GM21447 (cell line): Measurements from ENCODE around the gene SMIM13.

Experiments used
- ATAC-seq: cut with Tn5 transposase; IDR thresholded peaks from one replicate; pipeline ENCODE4 v1.9.1; 2021; ENCODE audit not compliant: unreplicated experiment

Gene SMIM13

DNA sequence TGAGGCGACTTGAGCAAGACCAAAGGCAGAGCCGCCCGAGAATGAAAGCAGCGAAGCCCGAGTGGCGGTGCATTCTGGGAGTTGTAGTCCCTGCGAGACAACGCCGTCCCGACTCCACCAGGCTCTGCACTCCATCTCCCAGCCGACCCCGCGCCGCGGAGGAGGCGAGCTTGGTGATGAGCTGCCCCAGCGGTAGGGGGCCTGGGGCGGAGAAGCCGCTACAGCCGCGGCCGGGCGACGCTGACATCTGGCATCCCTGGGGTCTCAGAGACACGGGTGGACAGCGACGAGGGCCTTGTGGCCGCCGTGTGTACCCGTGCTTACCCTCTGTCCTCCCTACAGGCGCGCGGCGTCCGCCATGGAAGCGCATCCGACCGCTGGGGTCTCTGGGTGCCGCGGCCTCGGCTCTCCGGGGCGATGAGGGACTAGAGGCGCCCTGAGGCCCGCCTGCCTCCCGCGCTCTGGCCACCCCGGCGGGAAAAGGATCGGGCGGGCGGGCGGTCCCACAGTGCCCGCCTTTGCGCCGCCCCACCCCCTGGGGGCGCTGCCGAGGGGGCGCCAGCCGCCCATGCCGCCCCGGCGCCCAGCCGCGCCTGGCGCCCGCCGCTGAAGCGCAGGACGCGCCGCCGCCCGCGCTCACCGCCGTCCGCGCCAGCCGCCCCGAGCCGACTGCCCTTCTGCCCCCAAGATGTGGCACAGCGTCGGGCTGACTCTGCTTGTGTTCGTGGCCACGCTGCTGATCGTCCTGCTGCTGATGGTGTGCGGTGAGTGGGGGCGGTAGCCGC lies at the start of gene SMIM13:
Gene SMIM13, plus strand, starts transcription at position 209 of the 785 bp plus-strand sequence. Its CDS starts 480 bp downstream, at position 689.
- peak; percentile 88 for ATAC-seq

DNA sequence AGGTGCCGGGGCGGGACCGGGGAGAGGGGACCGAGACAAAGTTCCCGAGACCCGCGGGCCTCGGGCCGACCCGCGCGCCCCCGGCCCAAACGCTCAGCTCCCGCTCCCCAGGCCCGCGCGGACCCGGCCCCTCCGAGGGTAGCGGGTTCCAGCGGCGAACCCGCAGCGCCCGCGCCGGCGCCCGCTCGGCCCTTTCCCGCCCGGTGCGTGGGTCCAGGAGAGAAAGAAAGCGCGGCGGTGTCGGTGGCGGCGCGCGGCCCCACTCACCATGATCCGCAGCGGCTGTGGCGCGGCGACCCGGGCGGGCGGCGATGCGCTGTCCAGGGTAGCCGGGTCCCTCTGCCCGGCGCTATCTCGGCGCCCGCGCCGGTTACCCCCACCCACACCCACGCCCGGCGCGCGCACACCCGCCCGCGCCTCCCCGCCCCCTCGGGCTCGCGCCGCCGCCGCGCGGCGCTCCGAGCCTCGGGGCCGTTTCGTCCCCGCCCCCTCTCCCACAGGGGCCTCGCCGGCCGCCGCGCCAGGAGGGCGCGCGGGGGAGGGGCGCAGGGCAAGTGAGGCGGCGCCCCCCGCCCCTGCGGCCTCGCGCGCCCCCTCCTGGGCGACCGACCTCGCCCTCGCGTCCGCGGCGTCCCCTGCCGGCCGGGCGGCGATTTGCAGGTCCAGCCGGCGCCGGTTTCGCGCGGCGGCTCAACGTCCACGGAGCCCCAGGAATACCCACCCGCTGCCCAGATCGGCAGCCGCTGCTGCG lies 49.5 kb upstream of the SMIM13 start, which contains the start of gene ELOVL2:
Gene ELOVL2, minus strand, starts transcription at position 345 of the 751 bp plus-strand sequence. Its CDS starts 75 bp downstream, at position 270.
- no peak for ATAC-seq

DNA sequence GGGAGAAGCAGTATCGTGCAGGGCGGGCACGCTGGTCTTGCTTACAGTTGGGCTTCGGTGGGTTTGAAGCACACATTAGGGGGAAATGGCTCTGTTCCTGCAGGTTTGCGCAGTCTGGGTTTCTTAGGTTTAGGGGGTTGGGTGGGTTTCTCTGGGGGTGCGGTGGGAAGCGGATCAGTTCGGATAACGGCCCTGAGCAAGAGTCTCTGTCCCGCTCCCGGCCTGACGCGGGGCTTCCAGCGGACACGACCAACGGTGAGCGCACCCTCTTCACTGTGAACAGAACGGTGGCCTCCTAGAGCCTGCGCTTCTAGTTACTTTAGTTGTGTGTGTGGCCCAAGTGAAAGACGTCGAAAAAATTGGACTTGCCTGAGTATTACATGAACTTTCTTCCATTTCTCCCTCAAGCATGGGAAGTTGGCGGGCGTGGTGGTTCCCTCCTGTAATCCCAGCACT lies 48.9 kb upstream of the SMIM13 start:
- ATAC-seq = no peak

DNA sequence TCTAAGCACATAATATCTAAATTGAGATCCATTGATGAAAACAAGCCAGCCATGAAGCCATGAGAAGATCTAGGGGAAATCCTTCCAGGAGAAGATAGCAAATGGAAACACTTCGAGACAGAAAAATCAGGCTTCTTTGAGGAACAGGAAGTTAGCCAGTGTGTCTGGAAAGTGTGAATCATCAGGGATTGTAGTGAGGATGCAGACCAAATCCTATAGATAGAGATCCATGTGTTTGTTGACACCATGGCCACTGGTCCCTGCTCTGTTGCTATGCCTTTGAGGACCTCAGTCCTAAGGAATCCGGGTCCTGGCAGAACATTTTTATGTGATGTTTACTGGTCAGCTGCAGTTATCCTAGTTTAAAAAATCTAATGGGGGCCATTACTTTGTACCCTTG lies 42.9 kb upstream of the SMIM13 start:
- ATAC-seq = no peak

DNA sequence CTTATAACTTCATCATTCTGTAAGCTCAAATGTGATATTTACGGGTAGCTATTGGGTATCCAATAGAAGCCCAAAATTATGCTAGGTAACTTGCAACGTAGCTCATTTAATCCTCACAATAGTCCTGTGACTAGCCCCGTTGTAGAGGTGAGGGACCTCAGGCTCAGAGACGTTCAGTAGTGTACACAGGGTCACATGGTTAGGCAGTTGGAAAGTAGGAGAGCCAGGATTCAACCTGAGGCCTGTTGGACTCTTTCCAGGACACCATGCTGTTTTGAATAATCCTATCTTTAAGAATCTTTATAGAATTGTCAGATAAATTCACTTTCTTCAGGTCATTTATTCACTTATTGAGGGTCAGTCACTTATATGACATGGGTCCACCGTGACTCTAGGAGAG lies 40.3 kb upstream of the SMIM13 start:
- no peak for ATAC-seq

DNA sequence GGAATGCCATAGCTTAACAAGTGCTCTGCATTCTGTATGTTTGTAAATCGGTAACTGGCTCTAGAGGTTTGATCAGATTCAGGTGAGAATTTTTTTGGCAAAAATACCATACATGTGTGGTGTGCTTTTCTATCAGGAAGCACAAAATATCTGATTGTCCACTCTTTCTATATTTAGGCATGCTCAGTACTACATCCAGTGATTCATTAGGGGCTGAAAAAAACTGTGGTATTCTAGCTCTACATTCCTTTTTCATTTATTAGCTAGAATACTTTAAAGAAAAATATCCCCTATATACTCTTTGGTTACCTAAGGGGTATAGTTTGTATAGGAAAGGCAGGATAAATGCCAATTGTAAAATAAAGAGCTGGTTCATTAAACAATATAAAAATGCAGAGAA lies 38.9 kb upstream of the SMIM13 start:
- no peak for ATAC-seq

DNA sequence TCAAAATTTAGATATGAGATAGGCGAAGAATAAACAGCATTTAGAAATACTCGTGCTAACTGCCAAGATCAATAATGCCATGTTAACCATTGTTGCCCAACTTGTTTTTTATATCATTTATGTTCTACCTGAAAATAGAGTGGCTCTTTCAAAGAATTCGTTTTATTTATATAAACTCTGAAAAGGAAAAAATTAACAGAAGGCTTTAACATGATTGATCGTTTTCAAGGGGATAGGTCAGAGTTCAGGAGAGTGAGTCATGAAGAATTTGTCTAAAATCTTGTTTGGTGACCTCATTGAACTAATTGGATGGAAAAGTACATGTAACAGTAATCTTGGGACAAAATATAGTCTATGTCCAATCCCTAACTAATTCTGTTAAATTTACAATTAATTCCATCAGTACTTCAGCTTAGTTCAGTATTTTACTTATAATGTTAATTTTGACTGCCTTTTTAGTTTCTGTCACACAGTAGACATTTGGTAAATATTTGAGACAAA lies 38.5 kb upstream of the SMIM13 start:
- no peak for ATAC-seq

DNA sequence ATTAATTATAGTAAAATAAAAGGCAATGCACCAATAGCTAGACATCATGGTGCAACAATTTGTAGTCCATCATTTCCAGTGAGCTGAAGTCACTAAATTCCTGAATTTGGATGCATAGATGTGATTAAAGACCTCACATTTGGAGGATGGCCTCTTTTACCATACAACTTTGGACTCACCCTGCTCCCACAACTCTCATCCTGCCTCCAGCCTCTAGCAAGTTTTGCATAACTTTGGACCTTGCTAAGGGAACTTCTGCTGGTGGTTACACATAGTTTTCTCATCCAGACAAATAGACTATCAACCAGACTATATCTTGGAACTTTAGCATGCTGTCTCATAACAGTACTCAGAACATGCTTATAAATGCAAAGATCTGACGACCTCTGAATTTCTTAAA lies 36.8 kb upstream of the SMIM13 start:
- no peak for ATAC-seq

DNA sequence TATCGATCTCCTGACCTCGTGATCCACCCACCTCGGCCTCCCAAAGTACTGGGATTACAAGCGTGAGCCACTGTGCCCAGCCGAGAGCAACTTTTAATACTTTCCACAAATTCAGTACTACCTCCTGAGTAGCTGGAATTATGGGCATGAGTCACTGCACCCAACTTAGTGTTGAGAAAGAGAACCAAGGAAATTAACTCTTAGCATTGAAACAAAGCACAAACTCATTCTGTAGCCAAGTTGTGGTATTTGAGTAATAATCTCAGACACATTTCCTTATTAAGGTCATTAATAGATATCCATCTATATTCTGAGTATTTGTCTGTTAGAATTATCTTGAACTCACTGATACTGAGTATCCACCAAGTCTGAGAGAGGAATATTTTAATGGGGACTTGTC lies 35.2 kb upstream of the SMIM13 start:
- ATAC-seq = no peak

DNA sequence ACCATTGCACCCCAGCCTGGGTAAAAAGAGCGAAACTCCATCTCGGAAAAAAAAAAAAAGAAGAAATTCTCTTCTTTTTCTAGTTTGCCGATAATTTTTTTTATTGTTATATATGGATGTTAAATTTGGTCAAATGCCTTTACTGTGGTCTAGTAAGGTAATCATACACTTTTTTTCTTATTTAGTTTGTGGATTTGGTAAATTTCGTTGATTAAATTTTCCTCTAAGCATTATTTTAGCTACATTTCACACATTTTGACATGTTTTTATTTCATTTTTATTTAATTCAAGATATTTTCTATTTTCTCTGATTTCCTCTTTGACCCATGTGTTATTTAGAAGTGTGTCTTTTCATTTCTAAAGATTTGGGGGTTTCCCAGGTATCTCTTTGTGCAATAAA lies 31.6 kb upstream of the SMIM13 start:
- no peak for ATAC-seq

DNA sequence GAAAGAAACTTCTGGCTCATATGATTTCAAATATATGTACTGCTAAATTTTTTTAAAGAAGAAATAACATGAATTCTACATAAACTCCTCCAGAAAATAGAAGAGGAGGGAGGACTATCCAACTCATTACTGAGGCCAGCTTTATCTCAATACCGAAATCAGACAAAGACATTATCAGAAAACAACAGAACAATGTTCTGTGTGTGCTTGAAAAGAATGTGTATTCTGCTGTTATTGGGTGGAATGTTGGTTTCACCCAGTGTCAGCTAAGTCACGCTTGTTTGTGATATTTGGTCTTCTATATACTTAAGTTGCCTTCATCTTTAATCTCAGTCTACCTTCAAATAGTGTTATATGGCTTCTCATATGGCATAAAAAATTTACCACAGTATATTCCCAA lies 30.9 kb upstream of the SMIM13 start:
- ATAC-seq = no peak

DNA sequence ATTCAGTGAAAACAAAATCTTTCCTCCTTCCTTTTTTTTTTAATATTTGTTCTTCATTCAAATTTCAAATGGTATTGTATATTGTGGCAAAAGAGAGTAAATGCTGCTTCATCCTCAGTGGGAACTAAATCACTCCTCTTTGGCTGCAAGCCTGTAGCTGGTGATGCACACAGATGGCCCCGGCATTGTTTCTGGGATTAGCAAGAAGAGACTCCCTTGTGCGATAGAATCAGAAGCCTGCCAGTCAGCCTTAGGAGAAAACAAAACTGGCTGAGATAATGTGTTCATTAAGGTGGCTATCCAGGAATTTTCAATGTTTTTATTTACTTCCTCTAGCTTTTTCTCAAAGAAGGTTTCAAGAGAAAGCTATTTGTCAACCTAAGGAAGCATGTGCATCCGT lies 28.8 kb upstream of the SMIM13 start:
- no peak for ATAC-seq

DNA sequence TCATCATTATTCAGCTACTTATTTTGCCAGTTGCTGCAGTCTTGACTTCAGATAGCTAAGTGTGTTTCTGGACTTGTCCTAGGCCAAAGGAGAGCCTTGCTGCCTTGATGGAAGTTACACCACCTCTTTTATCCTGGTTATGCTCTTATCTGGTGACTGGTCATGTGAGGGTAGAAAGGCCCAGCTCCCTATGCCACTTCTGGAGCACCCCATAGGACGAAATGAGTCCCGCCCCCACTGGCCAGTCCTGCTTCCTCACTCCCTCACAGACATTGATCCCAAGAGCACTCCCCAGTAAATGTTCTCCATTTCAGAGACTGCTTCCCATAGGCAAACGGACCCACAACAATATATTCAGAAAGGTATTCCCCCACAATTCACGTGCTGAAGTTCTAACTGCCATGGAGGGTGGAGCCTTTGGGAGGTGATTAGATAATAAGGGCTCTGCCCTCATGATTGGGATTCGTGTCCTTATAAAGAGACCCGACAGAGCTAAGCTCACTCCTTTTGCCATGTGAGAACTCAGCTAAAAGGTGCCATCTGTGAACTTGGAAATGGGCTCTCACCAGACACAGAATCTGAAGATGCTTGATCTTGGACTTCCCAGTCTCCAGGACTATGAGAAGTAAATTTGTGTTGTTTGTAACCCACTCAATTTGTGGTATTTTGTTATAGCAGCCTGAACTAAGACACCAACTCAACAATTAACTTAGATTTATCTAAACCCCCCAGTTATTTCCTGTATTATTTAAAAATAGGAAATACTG lies 28.0 kb upstream of the SMIM13 start:
- ATAC-seq = no peak

DNA sequence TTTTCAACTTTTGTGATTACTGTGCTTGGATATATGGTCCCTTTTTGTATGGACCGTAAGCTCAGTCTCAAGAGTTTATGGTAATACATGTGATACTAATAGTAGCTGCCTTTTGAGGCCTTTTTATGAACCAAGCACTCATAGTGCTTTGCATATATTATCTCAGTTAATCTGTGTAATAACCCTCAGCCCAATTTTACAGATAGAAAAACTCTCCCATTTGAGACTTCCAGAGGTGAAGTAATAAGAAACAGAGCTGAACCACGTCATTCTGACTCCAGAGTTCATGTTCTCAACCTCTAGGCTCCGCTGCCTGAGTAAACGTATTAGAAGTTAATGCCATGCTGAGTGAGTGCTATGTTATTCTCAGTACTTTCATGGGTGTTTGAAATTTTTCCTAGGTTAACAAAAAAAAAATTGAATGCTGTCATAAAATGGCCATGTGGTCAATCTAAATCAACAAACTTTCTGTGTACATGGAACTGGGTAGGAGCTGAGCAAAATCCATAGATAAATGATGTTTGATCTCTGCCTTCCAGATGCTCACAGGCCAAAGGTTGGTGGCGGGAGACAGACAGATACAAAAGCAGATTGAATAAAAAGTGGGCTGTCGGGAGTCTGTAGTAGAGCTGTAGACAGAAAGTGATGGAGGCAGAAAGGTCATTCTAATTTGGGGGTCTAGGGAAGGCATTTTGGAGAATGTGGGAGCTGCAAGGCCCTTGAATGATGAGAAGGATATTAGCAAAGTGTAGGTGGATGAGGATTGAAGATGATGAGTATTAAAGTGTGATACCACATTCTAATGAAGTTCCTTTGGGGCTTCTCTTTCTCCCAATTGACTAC lies 26.9 kb upstream of the SMIM13 start:
- ATAC-seq = no peak

DNA sequence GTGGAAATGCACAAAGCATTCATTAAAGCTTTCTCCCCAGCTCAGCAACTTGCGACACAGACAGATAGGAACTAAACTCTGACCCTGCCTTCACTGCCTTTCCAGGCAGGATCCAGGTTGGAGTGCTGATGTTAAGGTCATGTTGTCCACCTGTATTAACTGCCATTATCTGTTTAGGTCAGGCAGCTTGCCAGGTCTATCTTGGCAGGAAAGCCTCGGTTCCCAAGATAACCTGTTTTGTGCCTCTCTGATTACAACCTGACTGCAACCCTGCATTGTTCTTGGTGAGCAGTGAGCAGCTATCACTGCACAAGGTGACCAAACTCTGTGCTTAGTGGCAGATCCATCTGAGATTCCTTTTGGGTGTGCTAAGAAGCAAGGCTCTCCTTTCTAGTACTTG lies 26.3 kb upstream of the SMIM13 start:
- ATAC-seq = no peak

DNA sequence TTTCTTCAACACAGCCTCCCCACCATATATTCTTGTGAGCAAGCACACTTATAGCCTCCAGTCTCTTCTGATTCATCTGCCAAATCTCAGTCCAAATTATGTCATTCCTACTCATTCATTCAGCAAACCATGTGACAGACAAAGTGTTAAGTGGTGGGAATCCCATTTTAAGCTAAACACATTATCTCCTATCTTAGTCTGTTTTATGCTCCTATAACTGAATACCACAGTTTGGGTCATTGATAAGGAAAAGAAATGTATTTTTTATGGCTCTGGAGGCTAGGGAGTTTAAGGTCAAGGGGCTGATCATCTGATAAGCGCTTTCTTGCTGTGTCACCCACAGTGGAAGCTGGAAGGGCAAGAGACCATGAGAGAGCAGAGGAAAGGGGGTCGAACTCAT lies 23.9 kb upstream of the SMIM13 start:
- no peak for ATAC-seq

DNA sequence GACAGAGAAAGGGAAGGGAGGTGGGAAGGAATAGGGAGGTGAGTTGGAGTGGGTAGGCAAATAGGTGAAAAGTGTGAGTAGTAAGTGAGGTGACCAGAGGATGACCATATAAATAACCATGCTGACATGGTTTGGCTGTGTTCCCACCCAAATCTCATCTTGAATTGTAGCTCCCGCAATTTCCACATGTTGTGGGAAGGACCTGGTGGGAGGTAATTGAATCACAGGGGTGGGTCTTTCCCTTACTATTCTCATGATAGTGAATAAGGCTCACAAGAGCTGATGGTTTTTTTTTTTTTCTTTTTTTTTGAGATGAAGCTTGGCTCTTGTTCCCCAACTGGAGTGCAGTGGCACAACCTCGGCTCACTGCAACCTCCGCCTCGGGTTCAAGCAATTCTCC lies 21.5 kb upstream of the SMIM13 start:
- ATAC-seq = no peak

DNA sequence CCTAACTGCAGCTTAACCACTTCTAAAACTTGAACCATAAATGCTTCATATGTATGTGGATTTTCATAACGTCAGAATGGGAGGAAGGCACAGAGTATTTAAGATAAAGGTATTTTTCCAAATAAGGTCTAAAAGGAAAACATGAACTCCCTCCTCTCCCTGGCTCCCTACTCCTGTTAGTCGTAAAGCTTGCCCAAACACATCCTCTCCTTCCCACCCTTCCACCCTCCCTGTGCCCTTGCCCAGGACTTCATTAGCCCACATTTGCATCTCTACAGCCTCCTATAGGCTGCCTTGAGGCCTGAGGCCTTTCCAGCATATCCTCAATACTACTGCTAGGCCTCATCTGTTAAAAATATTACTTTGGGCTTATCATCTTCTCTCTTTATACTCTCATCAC lies 17.1 kb upstream of the SMIM13 start:
- ATAC-seq = no peak

DNA sequence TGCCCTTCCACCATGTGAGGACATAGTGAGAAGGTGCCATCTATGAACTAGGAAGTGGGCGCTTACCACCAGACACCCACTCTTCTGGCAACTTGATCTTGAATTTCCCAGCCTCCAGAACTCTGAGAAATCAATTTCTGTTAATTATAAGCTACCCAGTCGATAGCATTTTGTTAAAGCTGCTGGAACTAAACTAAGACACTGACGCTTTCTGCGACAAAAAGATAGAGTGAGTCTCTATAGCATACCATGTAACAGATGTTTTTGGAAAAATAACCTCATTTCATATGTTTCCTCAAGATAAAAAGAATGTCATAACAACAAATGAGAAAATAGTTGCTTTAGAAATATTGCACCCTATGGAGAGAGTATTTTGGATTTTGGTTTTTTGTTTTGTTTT lies 15.4 kb upstream of the SMIM13 start:
- ATAC-seq = no peak

DNA sequence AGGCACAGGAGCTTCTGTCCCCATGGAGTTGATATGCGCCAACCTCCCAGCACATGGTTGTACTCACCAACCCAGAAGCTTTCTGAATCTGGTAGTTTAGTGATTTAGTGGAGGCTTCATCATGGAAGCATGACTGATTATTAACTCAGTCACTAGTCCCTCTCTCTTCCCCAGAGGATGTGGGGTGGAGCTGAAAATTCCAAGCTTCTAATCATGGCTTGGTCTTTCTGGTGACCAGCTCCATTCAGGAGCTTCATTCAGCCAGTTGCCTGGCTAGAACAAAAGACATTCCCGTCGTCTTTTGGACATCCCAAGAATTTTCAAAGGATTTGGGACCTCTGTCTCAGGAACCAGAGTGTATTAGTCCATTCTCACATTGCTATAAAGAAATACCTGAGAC lies 13.3 kb upstream of the SMIM13 start:
- no peak for ATAC-seq
